HCT116 (cell line): ENCODE measurements around the gene AARSD1.

ENCODE experiments used
- ELF1 ChIP-seq: IDR thresholded peaks from 2 replicates; pipeline ENCODE4 v1.6.1; 2012; ENCODE audit warnings: low read depth, borderline replicate concordance
- EZH2 ChIP-seq: fragments of 200-600 bp; sonication (generic); IDR thresholded peaks from 2 replicates; pipeline ENCODE4 v1.6.1; 2017; ENCODE audit warnings: antibody characterized with exemption, mixed run types
- FOSL1 ChIP-seq: IDR thresholded peaks from 2 replicates; pipeline ENCODE4 v1.6.1; 2012; ENCODE audit warnings: low read depth
- TF ChIP-seq, protein P1 (sequence below), 3 experiments: fragments of 200-600 bp in 1 of 3; sonication (generic) in 1 of 3; IDR thresholded peaks in 2 of 3; conservative IDR thresholded peaks in 1 of 3; 2 replicates each; pipeline ENCODE4 v1.5.1; 2012 to 2017; ENCODE audit warnings: low read depth in 2 of 3, low read length in 2 of 3, antibody characterized with exemption in 1 of 3, borderline replicate concordance in 1 of 3, control low read depth in 1 of 3, mild to moderate bottlenecking in 1 of 3, mixed read lengths in 1 of 3, mixed run types in 1 of 3, moderate library complexity in 1 of 3; ENCODE audit not compliant: insufficient read depth in 1 of 3

DNA sequence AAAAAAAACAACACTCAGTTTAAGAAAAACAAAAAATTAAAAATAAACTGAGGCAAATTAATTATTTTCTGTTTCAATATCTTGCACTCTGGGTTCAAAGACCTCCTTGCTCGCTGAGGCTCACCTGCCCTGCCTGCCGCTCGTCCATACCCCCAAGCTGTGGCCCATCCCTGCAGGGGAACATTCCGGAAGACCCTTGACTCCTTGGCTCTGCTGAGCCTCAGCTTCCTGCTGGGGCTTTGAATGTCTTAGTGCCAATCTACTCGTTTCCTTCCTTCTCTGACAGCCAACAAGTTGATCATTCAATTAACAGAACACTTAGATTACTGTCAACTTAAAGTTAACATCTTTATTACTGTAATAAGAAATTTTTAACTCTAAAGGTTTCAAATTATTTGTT lies 39.4 kb downstream of the AARSD1 start:
- TF ChIP-seq FOSL1: no peak
- no peak for TF ChIP-seq ELF1
- TF ChIP-seq, protein P1, sequence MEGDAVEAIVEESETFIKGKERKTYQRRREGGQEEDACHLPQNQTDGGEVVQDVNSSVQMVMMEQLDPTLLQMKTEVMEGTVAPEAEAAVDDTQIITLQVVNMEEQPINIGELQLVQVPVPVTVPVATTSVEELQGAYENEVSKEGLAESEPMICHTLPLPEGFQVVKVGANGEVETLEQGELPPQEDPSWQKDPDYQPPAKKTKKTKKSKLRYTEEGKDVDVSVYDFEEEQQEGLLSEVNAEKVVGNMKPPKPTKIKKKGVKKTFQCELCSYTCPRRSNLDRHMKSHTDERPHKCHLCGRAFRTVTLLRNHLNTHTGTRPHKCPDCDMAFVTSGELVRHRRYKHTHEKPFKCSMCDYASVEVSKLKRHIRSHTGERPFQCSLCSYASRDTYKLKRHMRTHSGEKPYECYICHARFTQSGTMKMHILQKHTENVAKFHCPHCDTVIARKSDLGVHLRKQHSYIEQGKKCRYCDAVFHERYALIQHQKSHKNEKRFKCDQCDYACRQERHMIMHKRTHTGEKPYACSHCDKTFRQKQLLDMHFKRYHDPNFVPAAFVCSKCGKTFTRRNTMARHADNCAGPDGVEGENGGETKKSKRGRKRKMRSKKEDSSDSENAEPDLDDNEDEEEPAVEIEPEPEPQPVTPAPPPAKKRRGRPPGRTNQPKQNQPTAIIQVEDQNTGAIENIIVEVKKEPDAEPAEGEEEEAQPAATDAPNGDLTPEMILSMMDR (IDR thresholded peaks at IDR 0.05 in 2 of 3, conservative IDR thresholded peaks at IDR 0.05 in 1 of 3; ENCODE audit: borderline replicate concordance in 1 of 3, insufficient read depth in 1 of 3, low read depth in 2 of 3, low read length in 2 of 3): no peak
- TF ChIP-seq EZH2: no peak
